ENCODE data around the gene GSTA1.

GRCh38 chr6:52779237-52779636 lies 24.4 kb downstream of the GSTA1 start:
- no peak for TF ChIP-seq POLR2A (IDR thresholded peaks at IDR 0.05)
- TF ChIP-seq CTCF (IDR thresholded peaks at IDR 0.05), result no peak
